ENCODE results near the gene PTH1R. TPM values are rescaled to one million over a fixed set of nuclear protein-coding genes. Genes with fewer than 3 reads are reported as not detected.
A peak's percentile ranks its signal among the peaks of the same experiment; 100 is the strongest.

The PTH1R gene
- total RNA-seq, 1 donor from 2014 or later = 15.4 TPM

GRCh38 chr3:46906471-46907058 is 29.0 kb downstream of the PTH1R start:
- no peak for DNase-seq (ENCODE audit: extremely low spot score, unreplicated experiment)
- H3K9me3 Mint-ChIP-seq (ENCODE audit: unreplicated experiment) = no peaks in the 10 kb centered on the region
- peaks cover 10% of the 10 kb centered on the region for H3K4me1 Mint-ChIP-seq (ENCODE audit: unreplicated experiment)
- no peaks in the 10 kb centered on the region for H3K27me3 Mint-ChIP-seq (ENCODE audit: unreplicated experiment)
- H3K36me3 Mint-ChIP-seq (ENCODE audit: unreplicated experiment) = no peaks in the 10 kb centered on the region
- H3K4me3 Mint-ChIP-seq (ENCODE audit: unreplicated experiment) = no peak overlapping the region
- TF ChIP-seq CTCF (IDR thresholded peaks at IDR 0.05) = no peak
- H3K27ac Mint-ChIP-seq (ENCODE audit: unreplicated experiment) = no peak overlapping the region

GRCh38 chr3:46907271-46907670 is 29.8 kb downstream of the PTH1R start:
- H3K27ac Mint-ChIP-seq (ENCODE audit: unreplicated experiment) = no peak overlapping the region
- H3K4me1 Mint-ChIP-seq (ENCODE audit: unreplicated experiment) = peaks cover 10% of the 10 kb centered on the region
- H3K4me3 Mint-ChIP-seq (ENCODE audit: unreplicated experiment) = no peak overlapping the region
- H3K36me3 Mint-ChIP-seq (ENCODE audit: unreplicated experiment) = no peaks in the 10 kb centered on the region
- H3K27me3 Mint-ChIP-seq (ENCODE audit: unreplicated experiment) = no peaks in the 10 kb centered on the region
- TF ChIP-seq CTCF (IDR thresholded peaks at IDR 0.05) = no peak
- H3K9me3 Mint-ChIP-seq (ENCODE audit: unreplicated experiment) = no peaks in the 10 kb centered on the region
- DNase-seq (ENCODE audit: extremely low spot score, unreplicated experiment) = no peak

GRCh38 chr3:46907960-46908293 is 30.4 kb downstream of the PTH1R start:
- DNase-seq (ENCODE audit: extremely low spot score, unreplicated experiment) = no peak
- TF ChIP-seq CTCF (IDR thresholded peaks at IDR 0.05) = no peak
- Mint-ChIP-seq H3K36me3 (ENCODE audit: unreplicated experiment) (no peaks in the 10 kb centered on the region), H3K27me3 (ENCODE audit: unreplicated experiment) (no peaks in the 10 kb centered on the region), H3K27ac (ENCODE audit: unreplicated experiment) (no peak overlapping the region), H3K9me3 (ENCODE audit: unreplicated experiment) (no peaks in the 10 kb centered on the region), H3K4me1 (ENCODE audit: unreplicated experiment) (peaks cover 10% of the 10 kb centered on the region), H3K4me3 (ENCODE audit: unreplicated experiment) (no peak overlapping the region)

- TF ChIP-seq CTCF (IDR thresholded peaks at IDR 0.05) = peak; percentile 57
- Mint-ChIP-seq H3K4me3 (ENCODE audit: unreplicated experiment) (no peak overlapping the region), H3K9me3 (ENCODE audit: unreplicated experiment) (no peaks in the 10 kb centered on the region), H3K36me3 (ENCODE audit: unreplicated experiment) (no peaks in the 10 kb centered on the region), H3K4me1 (ENCODE audit: unreplicated experiment) (peaks cover 10% of the 10 kb centered on the region), H3K27ac (ENCODE audit: unreplicated experiment) (no peak overlapping the region), H3K27me3 (ENCODE audit: unreplicated experiment) (no peaks in the 10 kb centered on the region)
- DNase-seq (ENCODE audit: extremely low spot score, unreplicated experiment) = no peak
Observed at GRCh38 chr3:46908294-46908985, 30.9 kb downstream of the PTH1R start.

- no peak overlapping the region for H3K27ac Mint-ChIP-seq (ENCODE audit: unreplicated experiment)
- H3K9me3 Mint-ChIP-seq (ENCODE audit: unreplicated experiment) = no peaks in the 10 kb centered on the region
- H3K36me3 Mint-ChIP-seq (ENCODE audit: unreplicated experiment) = no peaks in the 10 kb centered on the region
- no peak for TF ChIP-seq CTCF (IDR thresholded peaks at IDR 0.05)
- peaks cover 11% of the 10 kb centered on the region for H3K4me1 Mint-ChIP-seq (ENCODE audit: unreplicated experiment)
- no peaks in the 10 kb centered on the region for H3K27me3 Mint-ChIP-seq (ENCODE audit: unreplicated experiment)
- no peak overlapping the region for H3K4me3 Mint-ChIP-seq (ENCODE audit: unreplicated experiment)
- DNase-seq (ENCODE audit: extremely low spot score, unreplicated experiment) = no peak
Observed at GRCh38 chr3:46908986-46909534, 31.5 kb downstream of the PTH1R start.

All from osteocyte (in vitro differentiated cells).